Urinary bladder (tissue), 4 donors: ENCODE measurements around the gene TTYH3. TPM values are rescaled to one million over a fixed set of nuclear protein-coding genes. Genes with fewer than 3 reads are reported as not detected.
A peak's percentile ranks its signal among the peaks of the same experiment; 100 is the strongest.

Experiments
- DNase-seq: peaks from one replicate; pipeline ENCODE4 v3.0.0-alpha.2; 2015; ENCODE audit errors: extremely low spot score
- H3K27ac ChIP-seq: one replicate; pipeline ENCODE4 v1.5.1; 2013; ENCODE audit warnings: low read depth, mild to moderate bottlenecking, moderate library complexity
- H3K36me3 ChIP-seq: one replicate; pipeline ENCODE4 v1.6.1; 2013; ENCODE audit warnings: mild to moderate bottlenecking, moderate library complexity; ENCODE audit not compliant: insufficient read depth
- H3K4me1 ChIP-seq: one replicate; pipeline ENCODE4 v1.6.1; 2013; ENCODE audit warnings: mild to moderate bottlenecking, moderate library complexity; ENCODE audit not compliant: insufficient read depth
- H3K4me3 ChIP-seq: one replicate; pipeline ENCODE4 v1.5.1; 2013; ENCODE audit warnings: low read depth, low read length
- WGBS: extraction: QIAGEN DNeasy Blood & Tissue Kit; methylation state at CpG from one replicate; pipeline ENCODE4 v1.1.7; 2013; 5-methylcytosine and 5-hydroxymethylcytosine counted together
- polyA plus RNA-seq: library from polyadenylated mRNA; stranded (reverse); fragments of 200-250 nt; gene quantifications from one replicate; pipeline ENCODE4 v1.2.3, GENCODE V29; 2013
- total RNA-seq: library from RNA; depleted of rRNA; stranded (reverse); fragments of >200 nt; gene quantifications from one replicate; pipeline ENCODE4 v1.2.3, GENCODE V29; 2014
- donor health status: healthy with polysubstance abuse.
- donor health status: healthy.

Gene TTYH3
- total and polyA plus RNA-seq, 2 donors, result 26.7 to 29.2 TPM

DNA sequence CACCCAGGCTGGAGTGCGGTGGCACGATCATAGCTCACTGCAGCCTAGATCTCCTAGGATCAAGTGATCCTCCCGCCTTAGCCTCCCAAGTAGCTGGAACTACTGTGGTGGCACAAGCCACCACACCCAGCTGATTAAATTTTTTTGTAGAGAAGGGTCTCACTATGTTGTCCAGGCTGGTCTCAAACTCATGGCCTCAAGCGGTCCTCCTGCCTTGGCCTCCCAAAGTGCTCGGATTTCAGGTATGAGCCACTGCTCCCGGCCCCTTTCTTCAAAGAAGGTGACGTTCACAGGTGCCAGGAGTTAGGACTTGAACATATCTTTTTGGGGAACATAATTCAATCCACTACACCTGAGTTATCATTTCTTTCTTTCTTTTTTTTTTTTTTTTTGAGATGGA, 2.9 kb upstream of the TTYH3 start:
- Histone ChIP-seq H3K4me3 (no peak overlapping the region), H3K4me1 (no peaks in the 10 kb centered on the region), H3K36me3 (no peaks in the 10 kb centered on the region), H3K27ac (no peak overlapping the region)
- 94% methylated on average over 7 of the region's 7 CpGs for WGBS
- DNase-seq, result no peak

DNA sequence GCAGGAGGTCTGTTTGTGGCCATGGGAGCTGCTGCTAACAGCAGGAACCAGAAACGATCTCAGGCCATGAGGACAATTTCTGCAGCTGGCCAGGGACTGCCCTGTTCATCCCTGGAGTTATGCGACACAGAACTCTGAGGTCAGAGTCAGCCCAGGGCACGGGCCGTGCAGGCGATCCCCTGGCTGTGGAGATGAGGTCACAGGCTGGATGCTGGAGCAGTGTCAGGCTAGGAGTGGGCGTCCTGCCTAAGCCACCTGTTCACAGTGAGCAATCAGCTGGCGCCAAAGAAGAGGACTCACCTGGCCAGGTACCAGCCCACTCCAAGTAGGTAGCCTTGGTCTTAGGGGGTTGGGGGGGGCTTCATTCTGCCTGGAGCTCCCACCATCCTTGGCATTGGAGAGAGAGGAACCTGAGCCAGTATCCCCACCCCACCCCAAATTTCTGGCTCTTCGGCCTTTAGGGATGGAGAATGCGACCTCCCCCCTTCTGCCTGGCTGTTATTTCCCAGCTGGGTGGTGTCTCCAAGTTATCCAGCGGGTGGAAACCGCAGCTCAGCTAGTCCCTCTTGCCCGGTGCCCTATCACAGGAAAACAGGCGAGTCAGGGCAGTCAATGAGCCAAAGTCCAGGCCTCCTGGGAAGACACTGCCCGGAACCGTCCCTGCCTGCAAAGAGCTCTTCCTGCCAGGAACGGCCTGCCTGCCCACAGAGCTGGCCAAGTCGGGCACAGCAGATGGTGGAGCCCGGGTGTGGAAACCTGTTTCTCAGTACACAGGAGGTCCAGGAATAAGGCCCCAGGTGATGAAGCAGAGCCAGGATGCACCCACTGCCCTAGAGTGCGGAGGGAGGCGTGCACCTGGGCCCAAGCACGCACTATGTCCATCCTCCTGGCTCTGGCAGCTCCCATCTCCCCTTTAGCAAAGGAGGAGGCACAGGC, 1.8 kb upstream of the TTYH3 start:
- no peak overlapping the region for H3K27ac ChIP-seq
- no peak overlapping the region for H3K4me3 ChIP-seq
- H3K4me1 ChIP-seq, result no peaks in the 10 kb centered on the region
- no peaks in the 10 kb centered on the region for H3K36me3 ChIP-seq
- no peak for DNase-seq
- WGBS, result 76% methylated on average over 21 of the region's 21 CpGs

DNA sequence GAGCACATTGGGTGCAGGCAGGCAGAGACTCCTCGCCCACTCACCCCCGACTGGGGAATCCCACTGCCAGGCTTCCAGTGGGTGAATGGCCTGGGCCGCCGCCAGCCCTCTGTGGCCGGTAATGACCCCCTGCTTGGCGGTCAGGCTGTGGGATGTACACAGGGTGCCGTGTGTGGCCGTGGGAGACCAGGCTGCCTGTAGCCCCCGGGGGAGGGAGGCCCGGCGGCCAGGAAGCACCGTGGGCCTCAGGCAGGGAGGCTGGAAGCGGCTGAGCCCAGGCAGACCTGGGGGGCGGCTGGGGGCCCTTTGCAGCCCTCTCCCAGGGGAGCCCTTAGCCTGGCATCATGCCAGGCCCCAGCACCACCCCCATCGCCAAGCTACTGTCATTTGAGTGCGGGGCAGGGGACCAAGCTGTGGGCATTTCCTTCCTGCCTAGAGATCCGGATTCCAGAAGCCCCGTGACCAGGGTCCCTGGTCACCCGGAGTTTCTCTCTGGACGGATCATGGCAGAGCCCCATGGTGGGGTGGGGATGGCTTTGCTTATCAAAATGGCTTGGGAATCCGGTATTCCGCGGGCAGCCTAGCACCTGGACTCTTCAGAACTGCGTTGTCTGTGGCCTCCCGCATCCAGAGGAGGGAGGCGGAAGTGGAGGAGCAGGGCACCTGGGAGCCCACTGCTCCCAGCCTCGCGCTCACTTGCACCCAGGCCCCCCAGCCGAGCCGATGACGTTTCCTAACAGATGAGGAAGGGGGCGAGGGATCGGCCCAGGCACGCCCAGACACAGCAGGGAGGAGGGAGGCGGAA, 1.1 kb downstream of the TTYH3 start:
- WGBS, result 4% methylated on average over 35 of the region's 35 CpGs
- no peaks in the 10 kb centered on the region for H3K36me3 ChIP-seq
- peak overlapping the region; percentile 67 for H3K27ac ChIP-seq
- no peaks in the 10 kb centered on the region for H3K4me1 ChIP-seq
- DNase-seq, result peak; percentile 69
- H3K4me3 ChIP-seq, result peak overlapping the region; percentile 78

DNA sequence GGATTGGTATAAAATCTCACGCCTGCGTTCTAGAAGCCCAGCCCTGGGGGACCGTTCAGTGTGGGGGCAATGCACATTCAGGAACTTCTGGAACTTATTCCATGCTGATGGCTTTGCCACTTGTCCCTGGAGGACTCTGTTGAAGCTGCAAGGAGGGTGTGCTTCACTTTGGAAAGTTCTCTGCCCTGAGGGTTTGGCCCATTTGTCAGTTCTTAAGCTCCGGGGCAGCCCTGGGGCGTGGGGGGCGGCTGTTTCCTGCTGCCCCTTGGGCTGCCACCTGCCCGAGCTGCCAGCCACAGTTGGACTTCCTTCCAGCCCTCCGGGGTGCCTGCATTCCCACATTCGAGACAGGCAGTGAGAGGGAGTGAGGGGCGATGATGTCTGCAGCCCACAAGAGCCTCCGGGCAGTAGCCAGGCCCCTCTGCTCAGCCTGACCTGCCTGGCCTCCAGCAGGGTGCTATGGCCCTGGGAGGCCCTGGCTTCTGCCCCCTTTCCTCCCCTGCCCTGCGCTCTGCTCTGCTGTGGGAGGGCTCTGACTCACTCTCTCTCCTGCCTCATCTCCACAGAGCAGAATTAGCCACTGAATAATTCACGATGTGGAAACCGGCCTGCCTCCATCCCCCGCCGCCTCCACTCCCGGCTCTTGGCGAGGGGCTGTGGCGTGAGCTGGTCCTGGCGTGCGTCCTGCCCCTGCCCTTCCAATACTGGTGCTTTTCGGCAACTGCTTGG, 1.9 kb downstream of the TTYH3 start:
- no peaks in the 10 kb centered on the region for H3K36me3 ChIP-seq
- H3K27ac ChIP-seq, result peak overlapping the region; percentile 48
- H3K4me1 ChIP-seq, result no peaks in the 10 kb centered on the region
- WGBS, result 20% methylated on average over 22 of the region's 22 CpGs
- no peak for DNase-seq
- peak overlapping the region; percentile 78 for H3K4me3 ChIP-seq

DNA sequence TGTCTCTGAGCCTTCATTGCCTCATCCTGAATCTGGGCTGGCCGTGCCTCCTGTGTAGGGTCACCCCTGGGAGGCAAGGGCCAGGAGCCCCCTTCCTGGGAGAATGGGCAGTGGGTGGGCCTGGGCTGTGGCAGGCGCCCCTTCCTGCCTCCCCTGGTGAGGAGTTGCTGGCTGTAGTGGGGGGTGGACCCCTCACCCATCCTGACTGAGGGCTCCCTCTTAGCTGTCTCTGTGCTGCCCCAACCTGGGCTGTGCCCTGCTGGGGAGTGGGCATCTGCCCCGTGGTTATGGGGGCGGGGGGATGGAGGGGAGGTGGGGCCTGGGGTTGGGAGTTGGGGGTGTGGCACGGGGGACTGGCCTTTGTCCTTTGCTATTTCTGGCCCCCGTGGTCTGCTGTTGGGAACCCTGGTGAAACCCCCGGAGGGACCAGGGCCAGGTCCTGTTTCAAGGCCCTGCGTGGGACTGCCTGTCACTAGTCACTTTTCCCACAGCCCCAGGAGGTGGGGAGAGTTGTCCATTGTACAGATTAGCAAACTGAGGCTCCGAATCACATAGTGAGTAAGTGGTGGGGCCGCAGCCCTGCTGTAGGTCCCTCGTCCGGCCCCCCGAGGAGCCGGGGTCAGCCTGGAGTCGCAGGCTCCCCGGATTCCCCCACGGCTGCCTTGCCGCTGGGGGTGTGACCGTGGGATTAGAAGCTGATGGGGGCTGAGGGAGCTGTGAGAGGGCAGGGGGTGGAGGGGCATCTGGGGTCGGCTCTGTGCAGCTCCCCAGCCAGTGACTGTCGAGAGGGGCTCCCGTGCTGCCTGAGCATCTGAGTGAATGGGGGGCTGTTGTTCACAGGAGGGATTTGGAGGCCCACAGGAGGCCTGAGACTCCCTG, 2.7 kb downstream of the TTYH3 start:
- WGBS, result 81% methylated on average over 22 of the region's 22 CpGs
- no peak overlapping the region for H3K4me3 ChIP-seq
- no peak for DNase-seq
- H3K27ac ChIP-seq, result no peak overlapping the region
- no peaks in the 10 kb centered on the region for H3K36me3 ChIP-seq
- H3K4me1 ChIP-seq, result no peaks in the 10 kb centered on the region

DNA sequence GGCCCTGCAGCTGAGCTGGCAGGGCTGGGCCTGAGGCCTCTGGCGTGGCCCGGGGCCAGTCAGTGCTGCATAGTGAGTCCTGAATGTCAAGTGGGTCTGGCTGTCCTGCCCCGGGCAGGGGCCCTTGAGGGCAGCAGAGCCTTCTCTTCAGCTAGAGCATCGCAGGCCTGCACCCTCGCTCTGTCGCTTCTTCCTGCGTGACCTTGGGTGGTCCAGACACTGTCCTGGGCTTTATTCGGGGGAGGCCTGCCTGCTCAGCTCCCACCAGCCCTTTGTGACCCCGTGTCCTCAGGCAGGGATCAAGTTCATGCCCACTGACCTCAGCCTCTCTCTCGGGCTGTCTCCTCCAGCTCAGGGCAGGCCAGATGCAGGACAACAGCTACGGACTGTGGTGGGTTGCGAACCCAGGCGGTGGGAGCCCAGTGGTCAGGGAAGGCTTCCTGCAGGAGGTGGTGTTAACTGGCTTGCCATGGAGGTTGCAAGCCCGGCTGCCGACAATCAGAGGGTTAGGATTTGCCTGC, 3.4 kb downstream of the TTYH3 start:
- no peaks in the 10 kb centered on the region for H3K4me1 ChIP-seq
- no peak overlapping the region for H3K4me3 ChIP-seq
- no peaks in the 10 kb centered on the region for H3K36me3 ChIP-seq
- no peak for DNase-seq
- WGBS, result 92% methylated on average over 15 of the region's 15 CpGs
- H3K27ac ChIP-seq, result no peak overlapping the region

DNA sequence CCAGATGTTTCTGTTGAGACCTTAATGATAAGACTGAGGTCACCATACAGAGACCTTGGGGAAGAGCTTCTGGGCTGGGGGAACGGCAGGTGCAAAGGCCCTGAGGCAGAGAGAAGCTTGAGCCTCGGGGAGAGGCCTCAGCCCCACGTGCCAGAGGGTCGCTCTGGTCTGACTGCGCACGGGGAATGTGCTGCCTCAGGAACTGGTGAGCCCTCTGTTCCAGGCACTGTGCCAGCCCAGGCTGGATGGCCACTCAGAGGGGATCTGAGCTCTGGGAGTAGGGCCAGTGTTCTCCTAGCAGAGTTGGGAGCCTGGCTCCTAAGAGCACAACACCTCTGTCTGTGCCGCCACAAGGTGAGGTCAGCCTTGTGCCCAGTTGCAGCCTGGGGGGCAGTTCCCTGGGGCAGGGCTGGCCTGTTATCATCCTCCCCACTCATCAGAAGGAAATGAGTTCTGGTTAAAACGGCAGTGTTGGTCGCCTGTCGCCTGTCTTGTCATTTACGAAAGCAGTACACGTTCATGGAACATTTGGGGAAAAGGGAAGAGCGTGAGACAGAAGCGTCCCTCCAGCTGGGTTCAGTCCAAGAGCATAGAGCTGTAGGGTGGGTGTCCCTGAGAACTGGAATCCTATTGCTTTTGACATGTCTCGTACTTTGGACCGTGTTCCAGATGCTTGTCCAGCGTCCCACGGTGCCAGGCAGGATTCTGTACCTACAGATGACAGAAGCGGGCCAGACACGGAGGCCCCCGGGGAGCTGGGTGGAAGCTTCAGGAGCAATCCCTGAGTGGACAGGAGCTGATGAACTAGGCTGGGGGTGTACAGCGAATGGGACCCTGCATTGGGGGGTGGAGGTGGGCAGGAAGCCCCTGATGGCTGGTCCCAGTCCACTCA, 4.3 kb downstream of the TTYH3 start:
- no peak overlapping the region for H3K27ac ChIP-seq
- no peak for DNase-seq
- no peaks in the 10 kb centered on the region for H3K4me1 ChIP-seq
- WGBS, result 79% methylated on average over 22 of the region's 22 CpGs
- H3K36me3 ChIP-seq, result no peaks in the 10 kb centered on the region
- H3K4me3 ChIP-seq, result no peak overlapping the region

DNA sequence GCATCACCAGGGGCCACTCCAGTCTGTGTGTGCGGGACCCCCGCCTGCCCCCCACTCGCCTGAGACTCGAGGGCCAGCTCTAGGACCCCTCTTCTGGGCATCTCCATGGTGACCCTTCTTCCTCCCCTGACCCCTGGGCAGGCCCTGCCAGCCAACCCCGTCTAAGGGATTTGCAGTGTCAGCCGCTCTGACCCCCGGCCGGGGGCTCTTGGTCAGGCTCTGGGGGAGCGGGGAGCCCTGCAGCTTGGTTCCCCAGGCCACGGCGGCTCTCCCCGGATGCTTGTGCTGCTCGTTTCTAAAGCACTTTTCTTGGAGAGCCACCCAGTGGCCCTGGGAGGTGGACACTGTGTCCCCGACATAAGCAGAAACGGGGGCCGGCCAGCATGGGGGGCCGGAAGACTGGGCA, 5.3 kb downstream of the TTYH3 start:
- Histone ChIP-seq H3K27ac (no peak overlapping the region), H3K36me3 (no peaks in the 10 kb centered on the region), H3K4me3 (no peak overlapping the region), H3K4me1 (no peaks in the 10 kb centered on the region)
- DNase-seq, result no peak
- 89% methylated on average over 17 of the region's 17 CpGs for WGBS

DNA sequence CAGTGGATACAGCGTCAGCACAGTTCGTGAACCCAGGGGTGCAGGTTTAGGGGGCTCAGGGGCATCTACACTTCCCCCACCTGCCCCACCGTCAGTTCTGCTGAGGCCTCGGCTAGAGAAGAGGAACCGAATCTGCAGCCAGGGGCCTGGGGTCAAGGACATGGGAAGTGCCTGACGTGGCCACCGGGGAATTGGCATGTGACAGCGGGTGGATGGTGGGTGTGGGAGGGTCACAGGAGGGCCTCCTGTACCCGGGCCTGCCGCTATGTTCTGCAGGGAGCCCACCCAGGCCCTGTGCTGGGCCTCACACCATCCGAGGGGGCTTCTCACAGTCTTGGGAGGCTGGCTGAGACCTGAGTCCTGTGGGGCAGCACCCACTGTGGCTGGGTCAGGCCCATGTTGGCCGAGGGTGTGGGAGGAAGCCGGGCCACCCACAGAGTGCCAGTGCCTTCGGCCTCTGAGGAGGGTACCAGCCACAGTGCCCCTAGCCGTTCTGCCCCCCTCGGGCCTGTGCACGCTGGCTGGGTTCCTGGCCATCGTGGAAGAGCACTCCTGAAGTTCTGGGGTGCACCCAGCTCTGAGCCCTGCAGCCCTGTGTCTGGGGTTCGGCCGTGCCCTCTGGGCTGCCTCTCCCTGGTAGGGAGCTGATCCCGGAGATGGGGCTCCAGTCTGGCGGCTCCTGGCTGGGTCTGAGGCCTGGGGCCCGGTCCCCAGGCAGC, 5.9 kb downstream of the TTYH3 start:
- H3K4me3 ChIP-seq, result no peak overlapping the region
- H3K27ac ChIP-seq, result no peak overlapping the region
- 69% methylated on average over 23 of the region's 23 CpGs for WGBS
- DNase-seq, result no peak
- no peaks in the 10 kb centered on the region for H3K36me3 ChIP-seq
- no peaks in the 10 kb centered on the region for H3K4me1 ChIP-seq

DNA sequence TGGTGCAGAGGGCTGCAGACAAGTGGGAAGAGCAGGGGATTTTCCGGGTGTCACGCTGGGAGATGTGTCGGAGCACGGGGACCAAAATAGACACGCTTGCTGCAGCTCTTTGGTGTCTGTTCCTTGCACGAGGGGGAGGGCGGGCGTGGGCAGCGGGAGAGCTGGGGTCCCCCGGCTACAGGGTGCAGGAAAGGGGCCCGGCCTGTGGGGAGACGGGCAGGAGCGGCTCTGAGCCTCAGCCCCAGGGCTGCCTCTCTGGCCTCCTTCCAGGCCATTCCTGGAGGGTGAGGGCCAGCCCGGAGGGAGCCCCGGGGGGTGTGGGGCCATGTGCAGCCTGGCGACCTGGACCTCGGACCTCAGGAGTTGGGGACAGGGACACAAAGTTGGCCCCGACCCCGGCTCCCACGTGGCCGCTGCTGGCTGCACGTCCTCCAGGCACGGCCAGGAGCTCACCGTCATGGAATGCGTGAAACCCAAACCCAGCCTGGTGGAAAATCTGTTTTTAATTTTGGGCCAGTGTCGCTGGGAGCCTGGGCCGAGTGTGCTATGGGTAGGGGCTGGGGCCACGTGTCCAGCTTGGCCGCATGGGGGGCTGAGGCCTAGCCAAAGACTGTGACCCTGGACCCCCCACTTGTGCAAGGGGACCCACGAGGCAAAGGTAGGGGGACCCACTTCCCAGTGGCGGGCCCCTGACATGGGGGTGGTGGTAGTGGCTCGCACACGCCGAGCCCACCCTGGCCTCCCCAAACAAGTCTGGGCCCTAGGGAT, 6.6 kb downstream of the TTYH3 start:
- 43% methylated on average over 34 of the region's 34 CpGs for WGBS
- Histone ChIP-seq H3K27ac (no peak overlapping the region), H3K4me1 (no peaks in the 10 kb centered on the region), H3K4me3 (no peak overlapping the region), H3K36me3 (no peaks in the 10 kb centered on the region)
- no peak for DNase-seq

DNA sequence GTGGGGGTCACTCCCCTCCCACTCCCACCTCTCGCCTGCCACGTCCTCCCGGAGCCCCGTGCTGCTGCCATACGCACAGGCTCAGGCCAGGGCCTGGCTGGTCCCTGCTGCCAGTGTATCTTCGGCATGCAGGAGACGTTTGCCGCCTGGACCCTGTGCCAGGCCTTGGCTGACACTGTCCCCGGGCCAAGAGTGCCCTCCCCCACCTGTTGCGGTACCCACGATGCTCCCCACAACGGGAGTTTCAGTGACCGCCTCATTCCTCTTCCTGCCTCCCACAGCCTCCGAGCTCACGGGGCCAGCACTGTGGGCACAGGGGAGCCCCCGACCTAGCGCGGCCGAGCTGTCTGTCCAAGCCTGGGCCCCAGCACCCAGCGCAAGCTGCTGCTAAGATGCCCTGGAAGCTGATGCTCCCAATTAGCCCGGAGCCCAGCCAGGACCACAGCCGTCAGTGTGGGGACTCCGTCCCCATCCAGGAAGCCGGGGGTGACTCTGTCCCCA, 7.4 kb downstream of the TTYH3 start:
- no peak for DNase-seq
- no peaks in the 10 kb centered on the region for H3K36me3 ChIP-seq
- no peak overlapping the region for H3K27ac ChIP-seq
- H3K4me3 ChIP-seq, result no peak overlapping the region
- H3K4me1 ChIP-seq, result no peaks in the 10 kb centered on the region
- 84% methylated on average over 24 of the region's 24 CpGs for WGBS
